Stimulated activated CD4-positive, alpha-beta T cell treated with anti-CD3 and anti-CD28 coated beads, Interleukin-15, amount 100 ng/mL, for 48 hours (primary cell): ENCODE results near the gene MXRA5.
"Not testable (repeated sequence)": the region's sequence is repeated elsewhere in the genome, so short reads cannot be mapped to it uniquely, and the experiment has no call there.

Experiments used
- DNase-seq, 2 donors: peaks; one replicate each; pipeline ENCODE4 v3.0.0-alpha.2; 2020; ENCODE audit warnings: low read depth in 2 of 2

Gene MXRA5

DNA sequence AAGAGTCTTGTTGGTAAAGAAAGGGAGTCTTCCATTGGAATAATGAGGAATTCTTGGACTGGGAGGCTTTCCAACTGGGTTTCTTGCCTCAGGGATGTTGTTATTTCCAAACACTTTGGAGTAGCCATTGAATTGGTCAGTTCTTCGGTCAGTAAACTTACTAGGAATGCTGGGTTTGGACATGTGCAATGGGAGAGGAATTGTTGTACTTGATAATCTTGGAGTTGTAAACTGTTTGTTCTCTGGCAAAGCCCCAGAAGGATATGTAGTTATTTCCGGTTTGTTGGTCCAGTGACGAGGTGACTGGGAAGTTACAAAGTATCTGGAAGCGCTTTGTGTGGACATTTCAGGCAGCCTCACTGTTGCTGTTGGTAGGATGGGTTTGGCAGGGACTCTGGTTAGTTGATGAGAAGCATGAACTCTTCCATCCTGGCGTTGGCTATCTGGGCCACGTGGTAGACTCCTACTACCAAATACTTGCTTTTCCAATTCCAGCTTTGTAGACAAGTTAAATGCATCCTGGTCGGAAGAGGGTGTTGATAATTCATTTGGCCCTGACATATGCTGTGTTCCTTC, 25.9 kb downstream of the MXRA5 start:
- no peak for DNase-seq

GRCh38 chrX:3317191-3317718, 29.2 kb downstream of the MXRA5 start:
- no peak for DNase-seq

- DNase-seq: no peak
Observed at GRCh38 chrX:3312109-3312508, 34.3 kb downstream of the MXRA5 start.

GRCh38 chrX:3307881-3308280, 38.6 kb downstream of the MXRA5 start:
- no peak for DNase-seq

DNA sequence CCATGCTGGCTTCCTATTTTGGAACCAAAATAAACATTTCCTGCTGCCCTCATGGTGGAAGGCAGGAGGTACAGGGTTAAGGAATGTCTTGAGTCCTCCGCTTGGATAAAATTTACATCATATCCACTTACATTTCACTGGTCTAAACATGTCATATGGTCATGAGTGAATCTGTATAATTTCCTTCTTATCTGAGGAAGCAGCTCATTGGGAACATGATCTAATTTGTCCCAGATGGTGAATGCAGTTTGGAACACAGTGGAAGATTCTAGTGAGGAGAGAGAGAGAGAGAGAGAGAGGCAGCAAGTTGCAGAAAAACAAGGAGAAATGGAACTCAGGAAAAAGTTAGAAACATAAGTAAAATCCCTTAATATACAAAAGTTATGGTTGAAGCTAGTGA, 46.8 kb downstream of the MXRA5 start:
- DNase-seq: no peak

GRCh38 chrX:3295731-3296130, 50.7 kb downstream of the MXRA5 start:
- DNase-seq: no peak

- no peak for DNase-seq
Observed at GRCh38 chrX:3293251-3293650, 53.2 kb downstream of the MXRA5 start.

GRCh38 chrX:3290561-3290960, 55.9 kb downstream of the MXRA5 start:
- no peak for DNase-seq

DNA sequence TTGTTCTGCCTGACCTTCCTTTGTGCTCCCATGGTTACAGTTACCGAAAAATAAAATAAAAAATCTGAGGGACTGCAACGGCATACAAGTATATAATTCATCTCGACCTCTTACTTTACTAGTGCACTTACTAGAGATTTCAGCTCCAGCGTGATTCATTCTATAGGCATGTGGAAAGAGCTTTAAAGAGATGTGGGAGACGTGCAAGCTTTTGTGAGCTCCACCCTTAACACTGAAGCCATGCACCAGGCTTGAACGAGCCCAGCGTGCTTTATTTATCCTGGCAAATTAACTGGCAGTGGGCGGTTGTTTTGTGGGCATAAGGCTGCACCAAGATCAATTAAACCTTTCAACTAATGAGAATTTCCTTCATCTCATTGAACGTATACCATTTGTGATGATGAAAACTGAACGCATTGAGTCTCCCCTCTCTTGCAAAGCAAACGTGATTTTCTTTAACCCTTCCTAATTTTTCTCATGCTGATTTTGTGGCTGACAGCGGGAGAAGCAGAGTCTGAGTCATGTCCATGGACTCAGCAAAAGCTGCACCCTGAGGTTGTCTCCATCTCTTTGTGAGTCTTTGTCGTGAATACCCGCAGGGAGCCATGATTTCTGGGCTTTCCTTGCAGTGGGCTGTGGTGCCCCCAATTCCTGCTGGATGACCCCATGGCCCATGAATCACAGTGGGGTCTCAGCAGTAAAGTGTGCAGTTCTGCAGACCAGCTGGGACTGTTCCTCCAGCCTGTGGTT, 60.1 kb downstream of the MXRA5 start:
- DNase-seq: no peak

GRCh38 chrX:3280706-3281105, 65.7 kb downstream of the MXRA5 start:
- no peak for DNase-seq

DNA sequence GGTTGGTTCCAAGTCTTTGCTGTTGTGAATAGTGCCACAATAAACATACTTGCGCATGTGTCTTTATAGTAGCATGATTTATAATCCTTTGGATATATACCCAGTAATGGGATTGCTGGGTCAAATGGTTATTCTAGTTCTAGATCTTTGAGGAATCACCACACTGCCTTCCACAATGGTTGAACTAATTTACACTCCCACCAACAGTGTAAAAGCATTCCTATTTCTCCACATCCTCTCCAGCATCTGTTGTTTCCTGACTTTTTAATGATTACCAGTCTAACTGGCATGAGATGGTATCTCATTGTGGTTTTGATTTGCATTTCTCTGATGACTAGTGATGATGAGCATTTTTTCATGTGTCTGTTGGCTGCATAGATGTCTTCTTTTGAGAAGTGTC, 72.8 kb downstream of the MXRA5 start:
- not testable (repeated sequence) for DNase-seq

GRCh38 chrX:3271834-3272186, 74.6 kb downstream of the MXRA5 start:
- DNase-seq: no peak

DNA sequence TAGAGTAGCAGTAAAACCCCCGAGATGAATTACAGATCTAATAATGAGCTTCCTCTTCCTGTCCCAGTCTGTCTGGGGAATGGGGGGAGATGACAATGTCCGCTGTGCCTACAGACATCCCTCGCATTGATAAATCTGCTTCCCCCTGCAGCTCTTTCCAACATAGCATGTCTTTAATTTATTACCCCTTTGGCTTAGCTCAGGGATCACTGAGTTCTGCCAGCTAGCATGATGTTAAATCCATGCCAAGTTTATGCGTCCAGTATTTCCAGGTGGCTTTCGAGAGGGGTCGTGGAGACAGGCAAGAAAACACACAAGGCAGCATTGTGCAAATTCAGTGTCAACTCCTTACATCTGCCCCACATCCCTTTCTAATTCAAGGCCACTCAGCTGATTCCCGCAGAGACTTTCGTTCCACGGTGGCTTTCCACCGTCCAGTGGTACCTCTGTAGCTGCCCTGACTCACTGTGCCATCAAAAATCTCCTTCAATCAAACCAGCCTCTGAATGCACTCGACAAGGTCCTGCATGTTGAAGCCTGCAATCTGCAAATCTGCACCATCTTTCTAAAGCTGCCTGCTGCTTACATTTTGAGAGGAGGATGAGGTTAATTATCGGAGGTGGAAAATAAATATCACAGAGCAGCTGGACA, 75.1 kb downstream of the MXRA5 start:
- DNase-seq: no peak

- no peak for DNase-seq
Observed at GRCh38 chrX:3268829-3269228, 77.6 kb downstream of the MXRA5 start.

GRCh38 chrX:3263681-3264126, 82.7 kb downstream of the MXRA5 start:
- DNase-seq: no peak

- no peak for DNase-seq
Observed at GRCh38 chrX:3262901-3263300, 83.6 kb downstream of the MXRA5 start.
